ENCODE results near the gene USP48.

Gene USP48

DNA sequence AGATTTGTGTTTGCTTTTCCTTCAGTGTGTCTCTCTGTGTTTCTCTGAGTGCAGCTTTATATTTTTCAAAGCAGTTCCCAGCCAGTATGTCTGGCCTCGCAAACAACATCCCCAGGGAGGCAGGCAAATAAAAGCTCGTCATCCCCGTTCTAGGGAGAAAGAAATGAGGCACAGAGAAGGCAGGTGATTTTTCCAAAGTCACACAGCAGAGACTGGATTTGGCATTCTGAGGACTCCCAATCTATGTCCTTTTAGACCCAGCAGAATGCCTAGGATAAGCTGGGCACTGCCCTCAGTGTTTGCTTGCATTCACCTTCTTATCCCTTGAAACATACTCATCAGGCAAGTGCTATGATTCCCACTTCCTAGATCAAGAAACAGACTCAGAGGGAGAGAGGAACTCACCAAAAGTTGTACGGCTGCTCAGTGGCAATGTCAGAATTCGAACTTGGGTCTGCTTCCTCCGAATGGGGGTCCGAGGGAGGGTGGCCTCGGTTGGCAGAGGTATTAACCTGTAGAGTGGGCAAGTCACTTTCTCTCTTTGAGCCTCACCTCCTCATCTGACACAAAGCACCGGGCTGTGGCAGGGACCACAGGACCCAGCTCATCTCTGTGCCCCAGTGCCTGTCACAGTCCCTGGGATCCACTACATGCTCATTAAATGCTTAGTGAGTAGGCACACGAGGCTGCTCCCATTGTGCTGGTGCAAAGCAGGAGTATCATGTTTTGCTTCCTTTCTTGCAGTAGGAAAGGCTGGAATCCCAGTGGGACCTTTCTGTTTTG, 118.0 kb downstream of the USP48 start:
- DNase-seq: no peak

DNA sequence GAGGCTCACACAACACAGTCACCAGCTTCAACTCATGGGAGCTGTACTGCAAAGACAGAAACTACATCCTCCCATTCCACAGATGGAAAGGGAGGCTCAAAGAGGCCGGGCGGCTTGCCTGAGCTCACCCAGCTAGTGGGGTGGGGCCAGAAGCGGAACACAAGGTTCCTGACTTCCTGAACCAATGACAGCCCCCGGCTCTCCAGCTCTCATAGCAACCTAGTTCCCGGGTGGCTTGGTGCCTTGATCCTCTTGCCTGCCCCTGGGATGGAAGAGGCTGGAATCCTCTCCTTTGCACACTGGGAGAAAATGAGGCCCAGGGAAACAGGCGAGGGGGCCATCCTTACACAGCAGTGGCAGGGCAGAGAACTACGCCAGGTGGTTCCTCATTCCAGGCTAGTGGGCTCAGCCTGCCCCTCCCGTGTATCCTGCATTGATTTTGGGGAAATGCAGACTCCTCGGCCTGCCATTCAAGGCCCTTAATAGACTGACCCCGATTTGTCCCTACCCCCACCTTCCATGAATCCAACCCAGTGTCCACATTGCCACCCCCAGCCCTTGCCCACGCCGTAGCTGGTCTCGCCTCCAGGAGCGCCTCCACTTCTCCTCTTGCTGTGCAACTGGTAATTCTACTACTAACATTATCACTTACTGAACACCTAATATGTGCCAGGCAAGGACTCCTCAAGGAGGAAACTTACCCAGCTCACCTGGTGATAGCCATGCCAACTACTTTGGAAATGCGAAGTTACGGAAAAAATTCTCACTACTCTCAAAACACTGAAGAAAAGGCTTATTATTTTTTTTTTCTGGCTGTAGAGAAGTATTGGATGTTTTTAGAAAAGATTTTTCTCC, 118.8 kb downstream of the USP48 start:
- DNase-seq: no peak

DNA sequence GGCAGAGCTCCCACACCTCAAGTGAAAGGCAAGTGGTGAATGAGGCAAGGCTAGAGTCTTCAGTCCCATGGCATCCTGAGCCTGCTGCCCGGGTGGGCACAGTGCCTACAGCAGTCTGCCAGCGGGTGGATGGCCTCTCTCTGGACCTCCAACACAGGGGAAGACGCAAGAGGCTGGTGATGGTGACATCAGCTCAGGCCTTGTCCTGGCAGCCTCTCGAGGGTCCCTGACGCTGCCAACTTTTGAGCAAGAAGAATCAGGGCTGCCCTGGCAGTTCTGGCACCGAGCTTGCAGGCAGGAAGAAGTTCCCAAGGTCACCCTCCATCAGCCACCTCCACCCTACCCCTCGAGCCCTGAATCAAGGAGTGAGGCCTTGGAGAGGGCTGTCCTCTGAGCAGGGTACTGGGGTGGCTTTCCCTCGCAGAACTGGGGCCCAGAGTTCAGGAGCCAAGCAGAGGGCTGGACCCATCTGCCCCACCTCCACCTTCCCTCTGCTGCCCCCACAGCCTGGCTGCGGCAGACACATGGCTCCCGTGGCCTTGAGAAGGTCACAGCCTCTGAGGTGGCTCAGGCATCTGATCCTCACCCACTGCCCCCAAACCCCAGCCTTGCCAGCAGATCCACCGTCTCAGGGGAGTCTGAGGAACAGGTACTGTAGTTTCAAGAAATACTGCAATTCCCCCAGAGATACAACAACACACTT, 119.5 kb downstream of the USP48 start:
- DNase-seq: no peak

DNA sequence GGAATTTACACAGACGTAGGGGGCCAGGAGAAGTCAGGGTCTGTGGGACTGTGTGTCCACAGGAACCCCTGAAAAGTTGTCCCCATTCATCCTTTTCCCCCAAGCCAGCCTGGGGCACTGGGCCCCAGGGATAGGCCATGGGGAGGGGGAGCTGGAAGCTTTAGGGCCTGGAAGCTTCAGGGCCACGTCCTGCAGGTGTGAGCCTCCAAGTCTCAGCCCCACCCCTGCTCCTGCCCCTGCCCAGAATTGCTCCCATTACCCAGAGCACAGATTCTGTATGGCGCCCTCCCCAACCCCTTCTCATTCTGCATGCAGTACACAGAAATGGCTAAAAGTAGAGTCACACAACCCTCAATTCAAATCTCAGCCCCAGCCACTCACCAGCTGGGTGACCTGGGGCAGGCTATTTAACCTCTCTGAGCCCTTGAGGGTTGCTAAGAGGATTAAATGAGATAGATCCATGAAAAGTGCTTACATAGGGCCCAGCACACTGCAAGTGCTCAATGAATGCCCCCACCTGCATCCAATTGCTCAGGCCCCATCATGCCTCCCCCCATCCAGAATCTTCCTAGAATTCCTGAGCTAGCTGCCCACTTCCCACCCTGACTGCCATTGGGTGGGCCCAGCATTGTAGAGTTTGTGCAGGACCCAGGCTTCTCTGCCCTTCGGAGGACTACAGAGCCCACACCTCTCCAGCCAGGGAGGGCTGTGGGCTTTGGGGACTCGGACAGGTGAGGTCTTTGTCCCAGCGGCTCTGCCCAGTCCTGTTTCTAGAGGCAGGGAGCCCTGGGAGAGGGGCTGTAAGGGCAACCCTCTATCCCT, 120.3 kb downstream of the USP48 start:
- no peak for DNase-seq

DNA sequence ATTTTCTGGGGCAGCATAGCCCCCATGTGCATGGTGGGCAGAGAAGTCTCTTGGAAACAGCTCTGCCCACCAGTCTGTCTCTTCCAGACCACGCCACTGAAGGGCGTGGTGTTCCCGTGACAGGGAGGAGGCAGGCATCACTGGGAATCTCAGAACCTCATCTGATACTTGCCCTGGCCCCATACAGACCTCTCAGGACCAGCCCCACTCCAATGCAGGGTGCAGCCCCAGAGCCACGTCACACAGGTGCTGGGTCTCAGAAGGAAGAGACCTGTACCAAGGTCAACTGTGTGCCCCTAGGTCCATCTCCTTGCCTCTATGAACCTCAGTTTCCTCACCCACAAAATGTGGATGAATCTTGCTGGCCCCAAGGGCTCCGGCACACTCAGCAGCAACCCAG, 121.1 kb downstream of the USP48 start:
- DNase-seq: no peak

DNA sequence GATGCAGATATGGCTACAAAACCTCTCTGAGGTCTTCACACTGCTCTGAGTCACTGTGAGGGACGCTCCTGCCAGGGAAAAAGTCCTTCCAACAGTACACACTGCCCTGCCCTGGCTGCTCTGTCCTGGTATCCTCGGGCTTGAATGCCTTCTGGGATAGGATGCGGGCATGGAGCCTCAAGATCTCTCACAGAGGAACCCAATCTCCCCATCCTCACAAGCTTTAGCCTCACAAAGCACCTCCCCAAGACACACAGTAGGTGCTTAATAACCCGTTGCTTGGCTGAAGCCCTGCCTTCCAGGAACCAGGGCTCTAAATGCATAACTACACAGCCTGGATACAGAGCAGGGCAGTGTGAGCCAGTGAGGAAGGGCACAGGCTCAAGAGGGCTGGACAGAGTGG, 123.0 kb downstream of the USP48 start:
- DNase-seq: no peak

DNA sequence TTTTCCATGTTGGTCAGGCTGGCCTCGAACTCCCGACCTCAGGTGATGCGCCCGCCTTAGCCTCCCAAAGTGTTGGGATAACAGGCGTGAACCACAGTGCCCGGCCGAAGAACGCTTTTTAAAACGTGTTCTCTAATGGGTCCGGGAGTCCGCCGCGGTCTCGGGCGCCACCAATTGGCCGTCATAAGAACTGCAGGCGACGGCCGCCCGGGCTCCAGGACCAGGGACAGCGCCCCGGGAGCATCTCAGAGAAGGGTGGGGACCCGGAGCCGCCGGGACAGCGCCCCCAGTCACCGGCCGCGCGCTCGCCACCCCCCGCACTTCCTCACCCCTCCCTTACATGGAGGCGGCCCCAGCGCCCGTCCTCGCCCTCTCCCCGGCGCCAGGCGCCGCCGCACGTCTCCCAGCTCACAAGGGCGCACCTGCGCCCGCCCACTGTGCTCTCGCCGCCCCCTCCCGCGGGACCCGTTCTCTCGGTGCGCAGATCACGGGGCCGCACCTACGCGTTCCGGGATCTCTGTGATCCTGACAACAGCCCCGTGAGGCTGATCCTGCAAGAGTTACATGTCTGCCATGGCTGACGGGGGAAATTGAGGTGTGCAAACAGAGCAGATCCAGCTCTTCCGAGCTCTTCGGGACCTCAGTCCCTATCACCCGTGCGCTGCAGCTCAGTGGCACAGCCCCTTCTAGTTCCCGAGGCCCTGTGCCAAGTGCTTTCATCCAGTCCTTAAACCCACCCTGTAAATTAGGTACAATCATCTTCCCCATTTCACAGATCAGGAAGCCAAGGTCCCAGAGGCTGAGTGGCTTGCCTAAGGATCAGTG, 123.6 kb downstream of the USP48 start:
- DNase-seq: peak; percentile 62

DNA sequence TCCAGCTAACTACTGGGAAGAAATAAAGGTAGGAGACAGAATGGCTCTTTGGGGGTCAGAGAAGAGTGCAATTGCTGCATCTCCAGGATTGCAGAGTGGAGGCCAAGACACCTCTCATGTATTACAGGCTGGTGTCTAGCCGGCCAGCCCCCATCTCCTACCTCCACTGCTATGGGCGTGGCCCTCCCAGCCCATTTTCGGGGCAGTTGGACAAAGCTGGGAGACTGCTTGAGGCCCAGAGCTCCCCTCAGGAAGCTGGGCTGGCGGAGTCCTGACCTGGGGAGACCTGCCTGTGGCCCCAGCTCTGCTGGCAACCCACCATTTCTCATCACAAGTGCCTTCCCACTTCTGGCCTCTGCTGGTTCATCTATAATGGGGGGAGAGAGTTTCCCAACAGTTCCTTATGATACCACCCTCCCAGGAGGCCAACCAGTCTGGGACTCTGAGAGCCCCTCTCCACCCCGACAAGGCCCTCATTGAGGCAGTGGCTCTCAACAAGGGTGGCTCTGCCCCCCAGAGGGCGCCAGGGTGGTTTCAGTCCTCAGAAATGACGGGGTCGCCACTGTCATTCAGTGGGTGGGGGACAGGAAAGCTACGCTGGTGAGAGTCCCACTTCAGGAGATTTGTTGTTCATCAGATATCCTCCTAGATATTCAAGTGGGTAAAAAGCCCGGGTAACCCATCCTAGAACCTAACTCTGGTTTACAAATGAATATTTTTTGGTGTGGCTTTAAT, 125.3 kb downstream of the USP48 start:
- DNase-seq: no peak

DNA sequence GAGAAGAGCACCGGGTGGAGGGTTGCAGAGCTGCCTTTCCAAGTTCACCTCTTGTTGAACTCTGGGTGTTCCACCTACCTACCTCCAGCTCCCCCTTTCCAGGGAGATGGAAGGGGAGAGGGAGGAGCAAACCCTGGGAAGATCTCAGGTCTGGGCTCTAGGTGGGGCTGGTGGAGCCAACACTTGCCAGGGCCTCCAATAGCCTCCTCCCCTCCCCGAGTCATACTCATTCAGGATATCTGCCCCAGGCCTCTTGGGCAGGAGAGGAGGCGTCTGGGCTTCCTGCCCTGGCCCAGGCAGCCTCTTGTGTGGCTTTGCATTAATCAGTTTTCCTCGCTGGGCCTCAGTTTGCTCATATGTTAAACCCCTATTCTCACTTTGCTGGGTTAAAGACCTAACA, 127.2 kb downstream of the USP48 start:
- DNase-seq: peak; percentile 81

DNA sequence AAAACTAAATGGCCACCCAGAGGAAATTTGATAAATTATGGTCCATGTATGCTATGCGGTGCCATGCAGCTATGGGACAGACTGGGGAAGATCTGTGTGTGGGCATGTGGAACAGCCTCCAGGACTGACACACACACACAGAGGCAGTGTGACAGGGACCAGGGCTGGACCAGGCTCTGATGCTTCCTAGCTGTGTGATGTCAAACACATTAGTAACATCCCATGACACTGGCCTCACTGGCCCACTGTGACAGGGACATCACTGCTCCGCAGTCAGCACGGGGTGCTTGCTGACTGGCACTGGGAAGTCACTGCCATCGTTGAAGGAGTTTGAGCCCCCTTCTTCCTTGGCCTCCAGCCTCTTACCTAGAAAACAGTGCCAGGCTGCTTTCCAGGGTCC, 127.7 kb downstream of the USP48 start:
- DNase-seq: no peak

DNA sequence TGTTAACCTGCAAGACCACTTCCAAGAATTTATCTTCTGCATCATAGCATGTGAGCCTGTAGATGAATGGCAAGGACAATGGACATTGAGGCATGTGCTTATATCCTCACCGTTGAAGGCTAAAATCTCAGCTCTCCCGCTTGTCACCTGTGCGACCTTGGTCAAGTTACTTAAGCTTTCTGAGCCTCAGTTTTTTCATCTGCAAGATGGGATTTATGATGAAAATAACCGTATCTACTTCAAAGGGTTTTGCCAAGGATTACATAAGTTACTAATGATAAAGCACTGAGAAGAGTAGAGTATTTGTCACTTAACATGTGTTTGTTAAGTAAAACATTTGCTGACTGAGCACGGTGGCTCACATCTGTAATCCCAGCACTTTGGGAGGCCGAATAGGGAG, 128.7 kb downstream of the USP48 start:
- DNase-seq: no peak

DNA sequence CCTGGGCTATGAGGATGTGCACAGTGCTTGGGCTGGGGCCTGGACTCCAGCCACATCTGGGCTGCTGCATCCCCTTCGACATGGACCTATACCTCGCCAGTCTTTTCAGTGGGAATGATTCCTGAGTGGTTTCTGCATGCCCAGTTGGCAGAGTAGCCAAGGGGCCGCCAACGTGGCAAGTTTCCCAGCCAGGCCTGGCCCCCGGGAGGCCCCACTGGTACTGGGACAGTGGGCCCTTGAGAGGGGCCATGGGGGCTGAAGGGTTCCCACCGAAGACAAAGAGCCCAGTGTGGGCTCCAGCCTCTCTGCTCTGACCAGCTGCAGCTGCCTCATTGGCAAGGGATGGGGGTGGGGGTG, 129.2 kb downstream of the USP48 start:
- DNase-seq: no peak

DNA sequence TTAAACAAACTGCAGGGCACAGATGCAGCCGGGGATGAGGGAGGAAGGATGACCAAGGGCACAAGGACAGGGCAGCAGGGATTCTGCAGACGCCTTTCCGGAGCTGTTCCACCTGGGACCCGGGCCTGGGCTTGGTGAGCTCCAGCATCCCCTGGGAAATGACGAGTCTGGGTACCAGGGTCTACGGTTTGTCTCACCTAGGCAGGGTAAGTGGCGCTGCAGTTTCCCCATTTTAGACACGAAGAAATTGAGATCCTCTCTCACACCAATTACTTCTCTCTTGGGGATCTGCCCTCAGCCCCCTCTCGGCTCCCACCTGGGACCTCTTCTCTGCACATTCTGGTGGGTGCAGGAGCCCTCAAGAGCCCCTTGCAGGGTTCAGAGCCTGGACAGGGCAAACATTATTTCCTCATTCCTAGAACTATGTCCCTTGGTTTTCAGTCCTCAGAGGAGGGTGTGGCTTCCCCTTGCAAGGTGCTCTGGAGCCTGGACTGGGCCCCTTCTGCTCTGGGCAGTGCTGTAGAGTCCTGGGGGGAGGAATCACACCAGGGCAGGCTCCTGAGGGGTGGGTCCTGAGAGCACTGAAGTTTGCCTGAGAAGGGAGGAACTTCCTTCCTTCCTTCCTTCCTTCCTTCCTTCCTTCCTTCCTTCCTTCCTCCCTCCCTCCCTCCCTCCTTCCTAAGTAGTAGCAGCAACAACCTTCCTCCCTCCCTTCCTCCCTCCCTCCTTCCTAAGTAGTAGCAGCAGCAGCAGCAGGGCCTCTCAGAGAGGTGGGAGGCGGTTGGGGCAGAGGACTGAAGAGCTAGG, 129.8 kb downstream of the USP48 start:
- DNase-seq: no peak

DNA sequence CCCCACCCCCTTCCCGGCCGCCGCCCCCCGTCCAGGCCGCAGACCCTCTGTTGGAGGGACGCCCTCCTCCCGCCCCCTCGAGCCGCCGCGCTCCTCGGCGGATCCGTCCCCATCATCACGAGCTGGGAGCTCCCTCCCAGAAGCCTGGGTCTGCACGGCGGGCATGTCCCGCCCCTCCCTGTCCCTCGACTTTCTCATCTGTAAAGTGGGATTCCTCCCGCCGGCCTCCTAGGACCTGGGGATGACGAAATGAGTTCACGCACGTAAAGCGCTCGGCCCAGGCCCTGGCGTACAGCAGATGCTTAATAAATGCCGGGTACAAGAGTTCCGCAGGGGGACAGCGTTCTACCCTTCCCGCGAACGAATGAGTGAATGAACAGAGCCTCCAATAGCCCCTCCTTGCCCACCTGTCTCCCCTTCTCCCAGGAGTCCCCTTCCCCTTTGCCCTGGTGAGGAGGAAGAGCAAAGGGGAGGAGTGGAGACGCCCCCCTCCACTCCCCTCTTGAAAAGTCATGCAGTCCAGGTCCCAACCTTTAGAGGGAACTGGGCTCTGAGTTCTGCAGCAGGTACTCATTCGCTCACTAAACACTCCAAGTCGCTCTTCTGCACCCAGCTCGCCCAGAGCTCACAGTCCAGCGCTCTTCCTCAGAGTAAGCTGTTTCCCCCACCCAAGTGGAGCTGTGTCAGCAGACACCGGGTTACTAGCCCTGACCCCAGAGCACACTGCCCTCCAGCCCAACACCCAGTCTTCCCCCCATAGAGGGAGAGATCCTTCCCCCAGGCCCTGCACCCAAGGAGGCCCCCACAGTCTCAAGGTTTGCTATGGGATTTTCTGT, 130.6 kb downstream of the USP48 start:
- DNase-seq: no peak

DNA sequence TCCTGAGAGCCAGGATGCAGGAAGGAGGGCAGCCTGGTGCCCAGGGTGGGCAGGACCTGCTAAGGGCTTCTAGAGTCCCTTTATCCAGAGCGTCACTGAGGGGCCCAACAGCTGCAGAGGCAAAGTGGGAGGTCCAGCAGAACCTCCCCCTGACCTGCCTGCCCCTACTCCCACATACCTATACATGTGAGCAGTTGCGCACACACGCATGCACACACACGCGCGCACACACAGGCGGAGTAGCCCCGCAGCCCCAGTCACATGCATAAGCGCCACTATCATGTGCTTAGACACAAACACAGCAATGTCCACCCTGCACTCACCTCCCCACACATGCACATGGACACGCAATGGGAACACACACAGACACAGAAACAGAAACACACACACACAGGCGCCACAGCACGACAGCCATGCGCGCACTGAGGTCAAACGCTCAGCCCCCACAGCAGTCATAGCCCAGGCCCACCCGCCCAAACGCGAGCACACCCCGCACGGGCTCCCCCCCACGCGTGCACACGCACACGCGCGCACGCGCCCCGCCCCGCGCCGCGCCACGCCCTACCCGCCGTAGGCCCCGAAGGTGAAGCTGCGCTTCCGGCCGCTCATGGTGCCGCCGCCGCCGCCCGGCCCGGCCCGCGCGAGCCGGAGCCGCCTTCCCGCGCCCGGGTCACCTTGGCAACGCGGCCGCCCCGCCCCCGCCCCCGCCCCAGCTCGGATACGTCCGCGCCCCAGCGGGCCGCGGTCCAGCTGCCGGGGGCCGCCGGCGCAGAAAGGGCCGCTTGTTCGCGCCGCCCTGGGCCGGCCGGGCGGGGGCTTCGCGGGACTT, 131.5 kb downstream of the USP48 start:
- DNase-seq: no peak

DNA sequence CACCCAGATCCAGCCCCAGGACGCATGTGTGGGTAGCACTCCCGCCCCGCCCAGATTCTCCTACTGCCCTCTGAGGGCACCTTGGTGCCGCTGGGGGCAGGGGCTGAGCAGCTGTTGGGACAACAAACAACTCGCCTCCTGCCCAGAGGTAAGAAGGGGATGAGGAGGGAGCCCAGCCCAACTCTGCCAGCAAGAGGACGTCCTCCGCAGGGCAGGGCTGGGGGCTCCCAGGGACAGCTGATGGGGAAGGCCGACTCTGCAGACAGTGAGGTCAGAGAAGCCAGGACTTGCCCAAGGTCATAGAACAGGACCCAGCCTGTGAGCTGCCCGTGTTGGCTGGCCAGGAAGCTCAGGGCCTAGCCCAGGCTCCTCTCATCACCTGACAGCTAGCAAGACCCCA, 132.5 kb downstream of the USP48 start:
- no peak for DNase-seq

DNA sequence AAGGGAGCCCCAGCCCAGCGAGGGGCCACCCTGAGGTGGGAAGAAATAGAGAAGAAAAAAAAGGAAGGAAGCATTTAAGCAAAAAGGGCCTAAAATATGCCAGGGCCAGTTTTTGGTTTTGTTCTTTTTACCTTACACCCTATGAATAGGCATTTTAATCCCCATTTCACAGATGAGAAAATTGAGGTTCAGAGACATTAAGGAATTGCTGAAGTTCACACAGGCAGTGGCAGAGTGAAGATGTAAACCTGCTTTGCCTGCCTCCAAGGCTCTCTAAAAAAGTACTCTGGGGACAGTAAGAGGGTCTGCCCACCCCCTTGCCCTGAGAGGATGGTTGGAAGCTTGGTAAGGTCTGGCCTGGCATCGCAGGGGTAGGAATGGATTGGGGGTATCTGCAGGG, 133.6 kb downstream of the USP48 start:
- DNase-seq: no peak

DNA sequence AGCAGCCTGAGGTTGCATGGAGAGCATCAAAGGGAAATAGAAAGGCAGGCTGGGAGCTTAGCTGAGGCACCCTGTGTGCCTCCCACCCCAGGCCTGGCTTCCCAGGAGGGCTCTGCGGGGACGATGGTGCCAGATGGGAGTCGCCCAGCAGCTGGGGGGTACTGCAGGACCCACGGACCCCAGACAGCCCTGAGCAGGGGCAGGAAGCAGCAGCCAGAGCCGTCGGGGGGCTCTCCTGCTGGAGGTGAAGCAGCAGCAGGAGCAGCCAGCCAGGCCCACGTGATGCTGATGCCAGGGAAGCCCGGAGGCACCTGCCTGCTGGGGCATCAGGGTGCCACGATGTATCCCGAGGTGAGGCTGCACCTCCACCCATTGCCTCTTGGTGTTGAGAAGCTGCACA, 134.2 kb downstream of the USP48 start:
- DNase-seq: no peak

DNA sequence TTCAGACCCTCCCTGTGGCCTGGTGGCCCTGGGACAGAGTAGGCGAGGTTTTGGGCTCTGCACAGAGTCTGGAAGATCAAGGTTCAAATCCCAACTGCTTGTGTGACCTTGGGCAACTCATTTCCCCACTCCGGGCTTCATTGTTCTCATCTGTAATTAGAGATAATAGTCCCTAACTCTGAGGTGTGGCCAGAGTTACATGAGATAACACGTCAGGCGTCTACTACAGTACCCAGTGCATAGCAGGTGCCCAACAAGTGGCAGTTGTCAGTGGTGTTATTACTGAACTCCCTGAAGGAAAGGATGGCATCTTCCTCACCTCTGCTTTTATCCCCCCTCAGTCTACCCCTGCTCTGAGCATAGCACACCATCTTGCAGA, 134.6 kb downstream of the USP48 start:
- no peak for DNase-seq
